Stromal cell of bone marrow (primary cell): ENCODE results near the gene PXDC1.
"Not testable (repeated sequence)": the region's sequence is repeated elsewhere in the genome, so short reads cannot be mapped to it uniquely, and the experiment has no call there.

Experiments used
- DNase-seq: peaks from one replicate; pipeline ENCODE4 v3.0.0-alpha.2; 2012; ENCODE audit warnings: low read depth

PXDC1 gene

DNA sequence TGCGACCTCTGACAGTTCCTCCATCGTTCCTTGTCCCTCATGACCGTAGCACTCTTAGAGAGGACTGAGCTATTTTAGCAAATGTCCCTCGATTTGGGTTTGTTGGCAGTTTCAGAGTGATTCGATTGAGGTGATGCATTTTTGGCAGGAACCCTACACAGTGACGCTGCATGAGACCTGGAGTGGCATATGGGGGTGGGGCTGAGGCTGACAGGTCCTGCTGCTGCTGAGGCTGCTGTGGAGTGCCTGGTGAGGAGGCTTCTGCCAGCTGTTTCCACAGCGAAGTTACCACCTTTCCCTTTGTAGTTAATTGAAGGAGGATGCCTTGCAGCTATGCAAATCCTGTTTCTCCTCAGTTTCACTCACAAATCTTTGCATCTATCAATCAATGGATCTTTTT, 19.8 kb downstream of the PXDC1 start:
- DNase-seq = no peak

DNA sequence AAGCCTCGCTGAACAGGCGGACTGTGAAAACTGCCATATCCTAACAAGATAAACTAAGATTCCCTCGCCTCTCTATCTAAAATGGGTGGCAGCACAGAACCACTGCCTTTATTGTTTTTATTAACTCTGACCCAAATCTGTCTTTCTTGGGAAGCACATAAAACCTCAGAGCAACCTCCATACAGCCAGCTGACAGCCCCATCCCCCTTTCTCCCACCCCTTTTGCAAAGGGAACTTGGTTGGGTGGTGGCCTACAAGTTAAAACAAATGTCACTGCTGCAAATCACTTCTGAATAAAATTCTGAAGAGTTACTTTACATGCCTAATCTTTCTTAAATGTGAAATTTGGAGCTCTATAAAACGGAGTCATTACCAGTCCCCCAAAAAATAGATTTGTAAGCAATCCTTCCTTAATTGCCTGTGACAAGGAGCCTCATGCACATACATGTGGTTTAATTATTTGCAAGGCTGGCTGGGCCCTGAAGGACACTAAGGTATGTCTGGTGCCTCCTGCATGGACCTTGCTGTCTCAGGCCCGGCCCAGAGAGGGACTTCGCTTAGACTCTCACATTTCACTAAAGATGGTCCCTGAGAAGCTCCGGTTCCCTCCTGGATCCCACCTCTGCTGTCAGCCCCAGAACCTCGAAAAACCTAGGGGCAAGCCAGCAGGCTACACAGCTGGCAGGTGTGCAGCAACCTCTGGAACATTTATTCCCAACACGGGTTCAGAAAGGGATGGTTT, 21.7 kb downstream of the PXDC1 start:
- DNase-seq = no peak

DNA sequence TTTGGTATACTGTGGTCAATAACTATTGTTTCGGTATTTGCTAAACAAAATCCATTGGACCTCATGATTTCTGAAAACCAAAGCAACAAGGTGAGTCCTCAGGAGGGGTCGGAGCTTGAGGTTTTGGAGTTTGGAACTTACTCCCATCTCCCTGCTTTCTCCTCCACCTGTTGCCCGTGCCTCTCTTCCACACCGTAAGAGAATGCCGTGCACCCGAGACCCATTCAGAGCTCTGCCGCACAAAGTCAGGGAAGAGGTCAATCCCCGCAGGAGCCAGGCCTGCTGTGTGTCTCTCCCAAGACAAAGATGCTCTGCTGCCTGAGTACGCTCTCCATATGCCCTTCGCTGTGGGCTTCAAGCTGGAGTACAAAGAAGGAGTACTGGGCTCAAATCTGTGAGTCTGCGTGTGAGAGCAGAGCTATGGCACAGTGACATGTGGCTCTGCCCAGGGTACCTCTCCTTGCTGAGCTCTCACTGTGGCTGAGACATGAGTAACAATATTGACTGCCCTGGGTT, 23.9 kb downstream of the PXDC1 start:
- DNase-seq = no peak

DNA sequence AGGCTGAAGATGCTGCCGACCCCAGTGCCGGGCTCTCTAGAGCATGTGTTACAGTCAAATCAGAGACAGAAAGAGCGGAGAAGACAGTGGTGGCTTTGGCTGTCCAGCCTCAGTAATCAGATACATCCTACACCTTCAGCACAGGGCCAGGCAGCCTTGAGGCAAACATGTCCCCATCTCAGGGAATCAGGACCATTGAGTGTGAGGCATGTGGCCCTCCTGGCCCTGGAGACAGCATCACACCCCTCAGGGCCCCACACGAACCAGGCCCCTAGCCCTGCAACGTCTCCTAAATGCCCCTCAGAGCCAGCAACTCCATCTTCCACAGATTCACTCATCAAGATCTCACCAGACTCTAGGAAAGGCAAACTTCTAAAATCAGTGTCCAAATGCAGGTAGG, 24.5 kb downstream of the PXDC1 start:
- no peak for DNase-seq

DNA sequence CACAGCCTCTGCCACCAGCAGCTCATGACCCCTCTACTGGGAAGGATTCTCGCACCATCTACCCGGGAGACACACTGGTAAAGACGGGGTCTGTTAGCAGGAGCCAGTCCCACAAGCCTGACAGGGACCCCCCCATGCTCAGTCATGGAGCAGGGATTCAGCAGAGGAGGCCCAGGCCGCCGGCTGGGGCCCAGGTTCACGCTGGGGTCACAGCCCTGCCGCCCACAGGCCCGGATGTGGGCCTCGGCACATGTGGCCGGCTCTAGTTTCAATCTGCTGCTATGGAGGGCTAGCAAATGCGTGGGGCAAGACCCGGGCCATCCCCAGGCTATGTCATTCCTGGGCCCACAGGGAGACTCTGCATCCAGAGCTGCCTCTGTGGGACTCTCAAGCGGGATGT, 25.1 kb downstream of the PXDC1 start:
- DNase-seq = no peak

DNA sequence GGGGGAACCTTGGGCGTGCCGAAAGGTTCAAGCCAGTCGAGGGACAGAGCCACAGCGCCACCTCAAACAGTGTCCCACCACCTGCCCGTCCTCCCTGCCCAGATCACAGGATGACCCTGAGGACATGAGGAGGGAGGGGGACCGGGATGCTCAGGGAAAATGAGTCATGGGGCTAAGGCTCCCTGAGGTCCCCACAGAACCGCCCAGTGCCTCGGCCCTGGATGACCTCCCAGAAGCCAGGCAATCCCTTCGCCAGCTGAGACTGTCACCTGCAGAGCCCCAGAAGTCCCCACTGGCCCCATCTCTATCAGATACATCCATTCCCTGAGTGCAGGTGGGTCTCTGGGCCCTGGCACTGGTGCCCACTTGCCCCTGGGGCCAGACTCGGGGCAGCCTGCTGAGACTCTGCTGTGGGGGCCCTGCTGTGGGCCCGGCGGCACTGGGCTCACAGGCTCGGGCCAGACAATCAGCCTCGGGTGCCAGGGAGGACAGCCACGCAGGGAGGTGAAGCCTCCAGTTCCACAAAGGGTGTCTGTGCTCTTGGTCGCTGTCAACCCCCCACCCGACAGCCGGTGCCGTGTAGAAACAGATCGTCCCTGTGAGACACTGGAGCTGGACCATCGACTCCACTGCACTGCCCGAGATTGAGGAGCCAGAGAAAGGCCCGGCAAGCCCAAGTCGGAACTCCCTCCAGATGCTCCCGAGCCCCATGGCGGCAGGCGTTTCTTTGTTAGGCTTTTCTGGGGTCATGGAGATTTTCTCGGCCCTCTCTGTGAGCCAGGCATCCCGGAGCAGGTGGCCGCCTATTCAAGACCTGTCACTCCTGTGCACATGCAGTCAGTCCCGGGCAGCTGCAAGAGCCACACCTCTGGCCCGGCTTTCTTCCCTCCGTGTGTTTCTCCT, 26.1 kb downstream of the PXDC1 start:
- no peak for DNase-seq

DNA sequence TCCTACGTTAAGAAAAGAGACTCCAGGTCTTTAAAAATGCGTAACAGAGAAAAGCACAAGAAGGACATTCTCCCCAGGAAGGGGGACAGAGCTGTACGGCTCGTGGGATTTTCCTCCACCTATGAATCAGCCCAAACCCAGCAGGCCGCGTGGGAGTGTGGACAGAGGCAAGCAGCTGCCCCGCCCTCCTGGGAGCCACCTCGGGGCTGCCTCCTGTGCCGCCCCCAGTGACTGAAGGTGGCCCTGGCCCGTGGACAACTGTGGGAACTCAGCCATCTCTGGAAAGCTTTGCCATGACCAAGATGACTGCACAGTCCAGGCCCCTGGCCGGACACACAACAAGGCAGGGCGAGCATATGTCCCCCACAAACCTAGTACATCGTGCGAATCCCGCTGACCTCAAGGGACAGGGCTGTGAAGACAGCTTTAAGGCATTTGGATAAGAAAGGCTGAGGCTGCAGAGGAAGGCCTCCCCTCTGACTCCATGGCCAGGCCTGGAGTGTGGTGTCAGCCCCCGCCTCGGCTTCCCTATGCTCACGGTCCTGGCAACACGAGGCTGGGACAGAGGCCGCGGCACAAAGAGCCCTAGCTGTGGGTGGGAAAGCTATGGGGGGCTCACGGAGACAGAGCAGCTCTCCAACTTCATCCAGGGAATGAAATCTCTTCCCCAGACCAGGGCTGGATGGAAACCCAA, 26.9 kb downstream of the PXDC1 start:
- DNase-seq = no peak

DNA sequence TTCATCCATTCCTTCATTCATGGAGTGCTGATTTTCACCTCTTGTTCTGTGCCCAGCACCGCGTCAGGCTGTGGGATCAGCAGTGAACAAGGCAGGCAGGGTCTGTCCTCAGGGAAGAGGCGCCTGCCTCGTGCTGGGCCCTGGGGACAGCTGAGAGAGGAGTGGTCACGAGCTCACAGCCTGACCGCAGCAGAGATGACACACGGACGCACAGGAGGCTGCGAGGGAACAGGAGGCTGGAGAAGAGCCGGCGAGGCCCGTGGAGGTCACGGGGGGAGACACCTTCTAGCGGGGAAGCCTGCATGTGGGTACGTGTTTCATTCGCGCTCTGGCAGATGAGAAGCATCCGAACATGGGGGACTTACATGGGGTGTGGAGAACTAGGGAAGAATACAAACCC, 27.5 kb downstream of the PXDC1 start:
- DNase-seq = no peak

DNA sequence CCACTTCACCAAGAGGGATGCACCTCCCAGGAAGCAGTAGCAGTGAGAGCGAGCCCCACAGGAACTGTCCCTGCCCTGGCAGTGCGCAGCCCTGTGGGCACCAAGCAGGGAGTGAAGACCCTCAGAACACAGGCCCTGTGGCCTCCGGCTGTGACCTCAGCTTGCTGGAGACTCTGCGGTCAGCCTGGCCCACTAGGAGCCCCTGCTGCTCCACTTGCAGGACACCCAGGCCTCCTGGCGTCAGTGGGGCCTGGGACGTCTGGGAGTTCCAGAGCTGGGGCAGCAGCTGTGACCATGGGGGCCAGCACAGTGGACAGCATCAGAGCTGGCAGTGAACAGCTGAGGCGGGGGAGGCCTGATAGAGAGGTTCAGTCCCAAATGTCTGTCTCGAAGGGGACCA, 28.3 kb downstream of the PXDC1 start:
- DNase-seq = no peak

DNA sequence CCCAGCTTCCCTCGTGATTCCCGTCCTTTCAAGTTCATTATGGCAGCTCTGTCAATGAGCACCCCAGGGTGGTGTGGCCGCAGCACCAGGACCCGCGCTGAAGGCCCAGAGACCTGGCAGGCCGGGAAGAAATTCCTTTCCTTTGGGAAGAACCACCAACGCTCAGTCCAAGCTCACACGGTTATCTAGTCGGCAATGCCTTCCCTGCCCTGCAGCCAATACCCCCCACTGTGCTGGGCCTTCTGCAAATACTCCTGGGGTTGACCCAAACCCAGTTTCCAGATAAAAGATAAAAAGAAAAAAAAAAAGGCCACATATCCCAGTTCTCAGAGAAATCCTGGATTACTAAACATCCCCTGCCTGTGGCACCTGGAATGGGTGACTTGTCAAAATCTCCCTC, 28.7 kb downstream of the PXDC1 start:
- DNase-seq = no peak

DNA sequence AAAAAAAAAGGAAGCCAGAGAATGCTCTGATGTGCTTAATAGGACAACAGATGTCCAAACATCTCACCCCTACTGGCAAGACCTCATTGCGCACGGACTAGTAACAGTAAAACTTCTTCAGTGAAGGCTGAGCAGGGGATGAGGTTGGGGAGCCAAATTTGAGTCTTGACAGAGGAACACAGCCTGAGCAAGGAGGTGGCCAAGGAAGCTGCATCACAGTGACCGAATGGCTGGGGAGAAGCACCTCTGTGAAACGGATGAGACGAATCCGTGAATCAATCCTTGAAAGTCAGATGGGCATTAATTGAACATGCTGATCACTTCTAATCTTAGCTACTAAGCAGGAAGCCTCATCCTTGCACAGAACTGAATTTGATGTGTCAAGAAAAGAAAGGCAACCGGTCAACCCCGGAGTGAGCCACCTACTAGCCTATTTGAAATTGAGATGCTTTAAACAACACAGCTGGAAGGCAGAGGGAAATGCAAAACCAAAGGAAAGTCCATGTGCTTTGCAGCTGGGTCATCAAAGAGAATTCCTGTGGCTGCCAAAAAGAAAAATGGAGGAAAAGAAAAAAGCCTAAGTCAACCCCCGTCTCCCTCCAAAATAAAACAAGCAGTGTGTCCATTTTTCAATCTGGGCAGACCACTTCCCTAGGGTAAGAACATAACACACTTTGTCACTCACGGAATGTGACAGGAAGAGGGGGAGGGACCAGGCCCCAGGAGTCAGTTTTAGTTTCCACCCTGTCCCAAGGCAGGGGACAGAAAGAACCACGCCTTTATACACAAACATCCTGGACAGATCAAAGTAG, 29.5 kb downstream of the PXDC1 start:
- DNase-seq = no peak

DNA sequence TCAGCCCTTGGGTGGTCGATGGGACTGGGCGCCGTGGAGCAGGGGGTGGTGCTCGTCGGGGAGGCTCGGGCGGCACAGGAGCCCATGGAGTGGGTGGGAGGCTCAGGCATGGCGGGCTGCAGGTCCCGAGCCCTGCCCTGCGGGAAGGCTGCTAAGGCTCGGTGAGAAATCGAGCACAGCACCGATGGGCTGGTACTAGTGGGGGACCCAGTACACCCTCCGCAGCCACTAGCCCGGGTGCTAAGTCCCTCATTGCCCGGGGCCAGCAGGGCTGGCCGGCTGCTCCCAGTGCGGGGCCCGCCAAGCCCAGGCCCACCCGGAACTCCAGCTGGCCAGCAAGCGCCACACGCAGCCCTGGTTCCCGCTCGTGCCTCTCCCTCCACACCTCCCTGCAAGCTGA, 30.7 kb downstream of the PXDC1 start:
- DNase-seq = not testable (repeated sequence)

DNA sequence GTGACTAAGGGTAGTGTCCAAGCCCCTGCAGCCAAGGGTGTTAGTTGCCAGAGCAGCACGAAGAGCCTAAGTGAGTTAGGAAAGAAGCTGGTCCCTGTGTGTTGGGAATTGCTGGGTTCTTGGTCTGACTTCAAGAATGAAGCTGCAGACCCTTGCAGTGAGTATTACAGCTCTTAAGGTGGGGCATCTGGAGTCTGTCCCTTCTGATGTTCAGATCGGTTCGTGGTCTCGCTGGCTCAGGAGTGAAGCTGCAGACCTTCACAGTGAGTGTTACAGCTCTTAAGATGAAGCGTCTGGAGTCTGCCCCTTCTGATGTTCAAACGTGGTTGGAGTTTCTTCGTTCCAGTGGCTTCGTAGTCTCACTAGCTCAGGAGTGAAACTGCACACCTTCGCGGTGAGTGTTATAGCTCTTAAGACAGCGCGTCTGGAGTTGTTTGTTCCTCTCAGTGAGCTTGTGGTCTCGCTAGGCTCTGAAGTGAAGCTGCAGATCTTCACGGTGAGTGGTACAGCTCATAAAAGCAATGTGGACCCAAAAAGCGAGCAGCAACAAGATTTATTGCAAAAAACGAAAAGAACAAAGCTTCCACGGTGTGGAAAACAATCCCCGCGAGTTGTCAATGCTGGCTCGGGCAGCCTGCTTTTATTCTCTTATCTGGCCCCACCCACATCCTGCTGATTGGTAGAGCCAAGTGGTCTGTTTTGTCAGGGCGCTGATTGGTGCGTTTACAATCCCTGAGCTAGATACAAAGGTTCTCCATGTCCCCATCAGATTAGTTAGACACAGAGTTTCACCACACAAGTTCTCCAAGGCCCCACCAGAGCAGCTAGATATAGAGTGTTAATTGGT, 31.8 kb downstream of the PXDC1 start:
- no peak for DNase-seq

DNA sequence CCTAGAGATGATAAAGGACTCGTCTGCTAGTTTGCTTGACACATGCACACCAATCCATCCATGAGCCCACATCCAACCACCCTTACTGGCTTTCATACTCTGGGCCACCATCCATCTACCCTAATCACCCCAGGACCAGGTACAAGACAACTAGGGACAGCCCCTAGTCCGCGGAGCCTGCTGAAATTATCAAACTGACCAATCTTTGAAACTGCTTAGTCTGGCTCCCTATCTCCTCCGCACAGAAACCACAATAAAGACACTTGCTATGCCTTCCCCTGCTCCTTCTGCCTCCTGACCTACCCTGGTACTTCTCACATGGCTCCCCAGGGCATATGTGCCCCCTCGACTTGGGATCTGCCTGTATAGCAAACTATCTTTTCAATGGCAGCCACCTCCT, 33.1 kb downstream of the PXDC1 start:
- no peak for DNase-seq

DNA sequence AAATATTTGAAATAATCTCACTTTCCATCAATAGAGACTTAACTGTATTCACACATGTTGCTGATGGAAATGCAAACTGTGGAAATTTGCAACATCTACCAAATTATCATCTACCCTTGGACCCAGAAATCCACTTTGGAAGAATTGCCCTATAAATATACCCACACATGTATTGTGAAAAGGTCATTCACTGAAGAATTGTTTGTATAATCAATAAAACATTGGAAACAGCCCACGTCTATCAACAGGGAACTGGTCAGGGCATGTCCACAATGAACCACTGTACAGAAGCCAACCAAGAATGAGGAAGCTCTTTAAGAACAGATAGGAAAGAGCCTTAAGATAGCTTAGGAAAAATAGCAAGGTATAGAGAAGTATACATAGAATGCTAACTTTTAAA, 36.2 kb downstream of the PXDC1 start:
- DNase-seq = no peak

DNA sequence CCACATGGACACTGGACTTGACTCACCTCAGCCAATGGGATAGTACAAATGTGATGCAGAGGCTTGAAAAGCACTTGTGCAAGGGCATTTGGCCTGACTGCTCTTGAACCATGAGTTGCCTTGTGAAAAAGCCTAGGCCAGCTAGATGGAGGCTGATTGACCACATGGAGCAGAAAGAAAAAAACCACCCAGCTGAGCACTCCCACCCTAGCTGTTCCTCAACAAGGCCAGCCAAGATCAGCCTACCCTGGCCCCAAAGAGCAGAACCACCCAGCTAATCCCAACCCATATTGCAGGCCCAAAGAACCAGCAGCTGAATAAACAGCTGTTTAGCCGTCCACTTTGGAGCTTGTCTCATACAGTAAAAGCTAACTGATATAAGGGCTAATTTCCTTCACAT, 36.7 kb downstream of the PXDC1 start:
- no peak for DNase-seq

DNA sequence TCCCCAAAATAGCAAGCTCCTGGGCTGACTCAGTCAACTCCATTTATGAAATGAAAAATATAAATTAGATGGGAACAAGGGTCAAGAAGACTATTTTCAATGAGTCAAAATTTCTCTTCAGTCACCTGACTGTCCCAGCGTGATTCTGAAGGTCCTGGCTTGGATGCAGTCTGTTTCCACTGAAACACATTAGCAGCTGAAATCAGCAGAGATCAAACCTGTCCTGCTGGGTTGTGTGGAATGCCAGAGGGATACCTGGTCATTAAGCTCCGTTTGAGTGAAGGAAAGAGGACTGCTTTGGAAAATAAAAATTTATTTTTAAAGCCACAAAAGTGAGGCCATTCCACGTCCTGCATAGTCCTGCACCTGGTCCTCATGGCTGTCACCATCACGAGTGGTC, 37.4 kb downstream of the PXDC1 start:
- no peak for DNase-seq

DNA sequence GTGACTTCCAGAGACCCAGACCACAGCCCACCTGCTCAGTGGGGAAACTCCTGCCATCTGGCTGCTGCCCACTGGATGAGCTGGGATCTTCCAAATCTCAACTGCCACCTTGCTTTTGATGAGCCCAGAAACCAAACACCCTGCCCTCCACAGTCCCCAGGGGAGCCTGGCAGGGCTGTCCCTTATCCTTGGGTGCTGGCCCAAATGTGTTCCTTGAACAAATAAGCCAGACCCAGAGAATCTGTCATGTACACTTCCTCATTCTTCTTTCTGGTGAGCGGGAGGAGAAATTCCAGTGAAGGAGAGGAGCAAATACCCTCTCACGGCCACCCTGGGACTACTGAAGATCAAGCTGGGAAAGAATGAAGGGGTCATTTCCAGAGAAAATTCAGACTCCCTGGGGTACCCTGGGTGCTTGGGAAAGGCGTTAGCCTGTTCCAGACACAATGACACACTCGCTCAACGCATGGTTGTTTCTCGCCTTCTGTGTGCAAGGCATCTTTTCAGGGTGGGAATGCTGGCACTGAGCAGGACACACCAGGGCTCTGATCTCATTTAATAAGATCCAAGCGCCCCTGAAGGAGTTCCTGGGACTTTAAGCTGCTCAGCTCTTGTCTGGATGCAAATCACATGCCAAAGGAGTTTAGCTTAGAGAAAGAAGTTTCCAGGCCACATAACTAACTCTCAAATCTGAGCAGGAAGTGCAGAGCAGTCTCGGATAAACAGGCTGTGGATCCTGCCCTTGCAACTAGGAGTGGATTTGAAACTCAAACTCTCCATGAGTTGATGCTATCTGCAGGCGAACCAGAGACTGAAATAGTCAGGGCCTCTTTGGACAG, 38.5 kb downstream of the PXDC1 start:
- no peak for DNase-seq

DNA sequence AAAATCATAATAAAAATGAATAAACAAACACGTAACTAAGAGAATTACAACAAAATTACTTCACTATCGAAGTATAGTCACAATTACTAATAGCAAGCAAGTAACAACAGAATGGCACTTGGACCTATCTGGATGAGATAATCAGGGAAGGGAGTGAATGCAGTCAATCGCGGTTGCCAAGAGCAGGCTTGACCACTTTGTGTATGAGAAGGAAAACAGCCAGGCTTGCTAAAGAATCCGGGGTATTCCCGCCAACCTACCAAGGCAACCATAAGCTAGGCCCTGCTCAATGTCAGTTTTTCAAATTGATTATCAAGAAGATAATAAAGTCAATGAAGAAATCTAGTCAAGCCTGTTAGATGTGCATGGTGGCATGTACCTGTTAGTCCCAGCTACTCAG, 39.7 kb downstream of the PXDC1 start:
- no peak for DNase-seq

DNA sequence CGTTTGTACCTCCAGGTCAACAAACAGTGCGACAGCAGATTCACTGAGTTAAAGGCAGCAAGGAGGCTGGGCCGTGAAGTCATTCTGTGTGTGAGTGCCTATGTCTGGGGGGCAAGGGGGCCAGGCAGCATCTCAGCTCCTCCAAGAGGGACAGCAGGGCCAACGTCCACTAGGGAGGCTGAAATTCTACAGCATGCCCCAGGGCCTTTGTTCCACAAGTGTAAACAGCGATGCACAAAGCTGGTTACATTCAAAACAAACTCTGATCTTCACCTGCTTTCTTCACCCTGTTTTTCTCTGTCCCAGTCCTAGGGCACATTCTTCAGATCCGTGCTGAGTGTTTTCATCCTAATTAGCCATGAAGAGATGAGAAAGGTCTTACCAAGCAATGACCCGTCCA, 41.1 kb downstream of the PXDC1 start:
- DNase-seq = no peak
